Keratinocyte (primary cell): ENCODE measurements around the gene MICOS13. TPM values are rescaled to one million over a fixed set of nuclear protein-coding genes. Genes with fewer than 3 reads are reported as not detected.

Experiments
- DNase-seq: peaks from one replicate; pipeline ENCODE4 v3.0.0-alpha.2; 2011; ENCODE audit warnings: low read depth, missing footprints, low spot score
- FAIRE-seq: peaks from 2 replicates; lab custom pipeline; 2011; peaks lifted over from hg19 to GRCh38; lab: Jason Lieb, UNC
- H2AFZ ChIP-seq: 2 replicates; pipeline ENCODE4 v1.6.0; 2012; ENCODE audit warnings: low read length, control low read depth, inconsistent platforms; ENCODE audit not compliant: control insufficient read depth
- H3K27ac ChIP-seq: 2 replicates; pipeline ENCODE4 v1.5.1; 2011; ENCODE audit warnings: low read length; ENCODE audit not compliant: control insufficient read depth, insufficient read depth
- H3K27me3 ChIP-seq: 3 replicates; pipeline ENCODE4 v1.6.0; 2011; ENCODE audit warnings: low read length; ENCODE audit not compliant: control insufficient read depth, insufficient read depth; ENCODE audit errors: extremely low read depth
- H3K36me3 ChIP-seq, 2 experiments: 2 replicates in 1 of 2; 3 replicates in 1 of 2; pipeline ENCODE4 v1.5.1; 2011; ENCODE audit warnings: low read length in 2 of 2, mild to moderate bottlenecking in 1 of 2; ENCODE audit not compliant: control insufficient read depth in 2 of 2, insufficient read depth in 2 of 2; ENCODE audit errors: extremely low read depth in 1 of 2
- H3K4me1 ChIP-seq: 3 replicates; pipeline ENCODE4 v1.5.1; 2011; ENCODE audit warnings: low read length; ENCODE audit not compliant: control insufficient read depth, insufficient read depth; ENCODE audit errors: extremely low read depth
- H3K4me2 ChIP-seq: 3 replicates; pipeline ENCODE4 v1.6.0; 2011; ENCODE audit warnings: low read depth, low read length; ENCODE audit not compliant: control insufficient read depth, insufficient read depth; ENCODE audit errors: extremely low read depth
- H3K4me3 ChIP-seq, 3 experiments: fragments of 200-600 bp in 1 of 3; sonication (generic) in 1 of 3; 2 replicates in 2 of 3; 3 replicates in 1 of 3; pipeline ENCODE4 v1.5.1; 2011 to 2016; ENCODE audit warnings: low read length in 3 of 3, mild to moderate bottlenecking in 3 of 3, control low read depth in 2 of 3, inconsistent platforms in 1 of 3, low read depth in 1 of 3, mixed read lengths in 1 of 3, mixed run types in 1 of 3, moderate library complexity in 1 of 3; ENCODE audit not compliant: control insufficient read depth in 2 of 3, insufficient read depth in 2 of 3; ENCODE audit errors: extremely low read depth in 1 of 3
- H3K79me2 ChIP-seq: 2 replicates; pipeline ENCODE4 v1.6.0; 2012; ENCODE audit warnings: low read length; ENCODE audit not compliant: control insufficient read depth, insufficient read depth
- H3K9ac ChIP-seq: 3 replicates; pipeline ENCODE4 v1.6.0; 2011; ENCODE audit warnings: low read length; ENCODE audit not compliant: control insufficient read depth, insufficient read depth; ENCODE audit errors: extremely low read depth
- H3K9me1 ChIP-seq: 3 replicates; pipeline ENCODE4 v1.6.0; 2011; ENCODE audit warnings: low read length; ENCODE audit not compliant: control insufficient read depth, insufficient read depth; ENCODE audit errors: extremely low read depth
- H3K9me3 ChIP-seq: 2 replicates; pipeline ENCODE4 v1.5.1; 2012; ENCODE audit warnings: low read depth, low read length; ENCODE audit not compliant: control insufficient read depth
- H4K20me1 ChIP-seq: 3 replicates; pipeline ENCODE4 v1.6.0; 2011; ENCODE audit warnings: low read length; ENCODE audit not compliant: control insufficient read depth, insufficient read depth; ENCODE audit errors: extremely low read depth
- EZH2 ChIP-seq: IDR thresholded peaks from one replicate; pipeline ENCODE4 v1.6.1; 2012; ENCODE audit warnings: inconsistent platforms, mild to moderate bottlenecking, low read length, moderate library complexity
- dilution Hi-C: fragments of 300-500 bp; cut with MboI; formaldehyde crosslinking; loops from one replicate; pipeline ENCODE4 v1.7.0; 2020; ENCODE audit warnings: low sequenced_read_pairs; ENCODE audit not compliant: extremely low pct_ligation_motif_present
- polyA plus RNA-seq, 5 experiments: library from polyadenylated mRNA; depleted of rRNA in 3 of 5; stranded (reverse) in 3 of 5; stranded (forward) in 1 of 5; unstranded in 1 of 5; fragments of >200 nt; gene quantifications; 1 replicate in 1 of 5; 2 replicates in 3 of 5; 3 replicates in 1 of 5; pipeline versions ENCODE4 v1.2.1 to v1.2.3, GENCODE V29; 2011 to 2012; ENCODE audit warnings: missing spikeins in 2 of 5, low read depth in 1 of 5, low replicate concordance in 1 of 5
- TF ChIP-seq, protein P1 (sequence below), 3 experiments: IDR thresholded peaks in 1 of 3; conservative IDR thresholded peaks in 1 of 3; optimal IDR thresholded peaks in 1 of 3; 2 replicates in 2 of 3; 3 replicates in 1 of 3; pipeline versions ENCODE3 to v1.5.1; 2011; ENCODE audit warnings: low read length in 3 of 3, mild to moderate bottlenecking in 3 of 3, moderate library complexity in 2 of 3, control low read depth in 1 of 3, inconsistent platforms in 1 of 3; ENCODE audit not compliant: insufficient read depth in 2 of 3; ENCODE audit errors: extremely low read depth in 1 of 3

The MICOS13 gene
- polyA plus RNA-seq, 1 donor (not counting 4 experiments of a cell fraction or from before 2014, with no cell fraction given): 35.2 TPM

DNA sequence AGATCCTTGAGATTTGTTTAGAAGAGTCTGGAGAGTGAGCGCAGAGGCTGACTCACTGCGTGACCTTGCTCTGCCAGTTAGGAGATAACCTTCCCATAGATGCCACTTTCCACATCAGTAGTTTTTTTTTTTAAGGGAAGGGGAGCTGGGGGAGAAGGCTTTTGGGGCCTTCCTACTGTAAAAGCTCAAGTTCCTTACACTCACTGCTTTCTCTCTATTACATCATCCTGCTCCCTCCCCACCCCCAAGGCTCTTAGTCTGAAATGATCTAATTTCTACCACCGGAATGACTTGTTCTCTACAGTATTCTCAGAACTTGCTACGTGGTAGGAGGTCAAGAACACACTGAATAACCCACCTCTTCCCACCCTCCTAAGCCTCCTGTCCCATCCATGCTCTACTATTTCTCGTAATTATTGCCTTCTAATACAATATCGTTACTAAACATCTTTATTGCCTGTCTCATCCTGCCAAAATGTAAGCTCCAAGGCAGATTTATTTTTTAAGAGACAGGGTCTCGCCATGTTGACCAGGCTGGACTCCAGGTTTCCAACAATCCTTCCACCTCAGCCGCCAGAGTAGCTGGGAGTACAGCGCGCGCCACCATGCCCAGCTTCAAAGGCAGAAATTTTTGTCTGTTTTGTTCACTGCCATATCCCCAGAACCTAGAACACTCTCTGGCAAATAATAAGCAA is 38.4 kb upstream of the MICOS13 start:
- Histone ChIP-seq H2AFZ (no peak overlapping the region), H3K4me1 (peaks cover 19% of the 10 kb centered on the region), H3K9ac (peak overlapping the region; percentile 99), H3K79me2 (peaks cover 51% of the 10 kb centered on the region), H4K20me1 (peaks cover 13% of the 10 kb centered on the region), H3K27me3 (no peaks in the 10 kb centered on the region), H3K36me3 (peaks cover 9 to 24% of the 10 kb centered on the region in 2 experiments), H3K9me3 (no peaks in the 10 kb centered on the region), H3K9me1 (no peaks in the 10 kb centered on the region), H3K4me3 (peak overlapping the region; percentile 91 to 99 (median 93)), H3K27ac (peak overlapping the region; percentile 96), H3K4me2 (peak overlapping the region; percentile 92)
- TF ChIP-seq, protein P1, sequence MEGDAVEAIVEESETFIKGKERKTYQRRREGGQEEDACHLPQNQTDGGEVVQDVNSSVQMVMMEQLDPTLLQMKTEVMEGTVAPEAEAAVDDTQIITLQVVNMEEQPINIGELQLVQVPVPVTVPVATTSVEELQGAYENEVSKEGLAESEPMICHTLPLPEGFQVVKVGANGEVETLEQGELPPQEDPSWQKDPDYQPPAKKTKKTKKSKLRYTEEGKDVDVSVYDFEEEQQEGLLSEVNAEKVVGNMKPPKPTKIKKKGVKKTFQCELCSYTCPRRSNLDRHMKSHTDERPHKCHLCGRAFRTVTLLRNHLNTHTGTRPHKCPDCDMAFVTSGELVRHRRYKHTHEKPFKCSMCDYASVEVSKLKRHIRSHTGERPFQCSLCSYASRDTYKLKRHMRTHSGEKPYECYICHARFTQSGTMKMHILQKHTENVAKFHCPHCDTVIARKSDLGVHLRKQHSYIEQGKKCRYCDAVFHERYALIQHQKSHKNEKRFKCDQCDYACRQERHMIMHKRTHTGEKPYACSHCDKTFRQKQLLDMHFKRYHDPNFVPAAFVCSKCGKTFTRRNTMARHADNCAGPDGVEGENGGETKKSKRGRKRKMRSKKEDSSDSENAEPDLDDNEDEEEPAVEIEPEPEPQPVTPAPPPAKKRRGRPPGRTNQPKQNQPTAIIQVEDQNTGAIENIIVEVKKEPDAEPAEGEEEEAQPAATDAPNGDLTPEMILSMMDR (optimal IDR thresholded peaks at IDR 0.05 in 1 of 3, IDR thresholded peaks at IDR 0.05 in 1 of 3, conservative IDR thresholded peaks at IDR 0.05 in 1 of 3; ENCODE audit: extremely low read depth in 1 of 3, insufficient read depth in 2 of 3, low read length in 3 of 3): no peak
- TF ChIP-seq EZH2: no peak
- DNase-seq (peak; percentile 50), FAIRE-seq (no peak)
- dilution Hi-C loops: no loop called here

DNA sequence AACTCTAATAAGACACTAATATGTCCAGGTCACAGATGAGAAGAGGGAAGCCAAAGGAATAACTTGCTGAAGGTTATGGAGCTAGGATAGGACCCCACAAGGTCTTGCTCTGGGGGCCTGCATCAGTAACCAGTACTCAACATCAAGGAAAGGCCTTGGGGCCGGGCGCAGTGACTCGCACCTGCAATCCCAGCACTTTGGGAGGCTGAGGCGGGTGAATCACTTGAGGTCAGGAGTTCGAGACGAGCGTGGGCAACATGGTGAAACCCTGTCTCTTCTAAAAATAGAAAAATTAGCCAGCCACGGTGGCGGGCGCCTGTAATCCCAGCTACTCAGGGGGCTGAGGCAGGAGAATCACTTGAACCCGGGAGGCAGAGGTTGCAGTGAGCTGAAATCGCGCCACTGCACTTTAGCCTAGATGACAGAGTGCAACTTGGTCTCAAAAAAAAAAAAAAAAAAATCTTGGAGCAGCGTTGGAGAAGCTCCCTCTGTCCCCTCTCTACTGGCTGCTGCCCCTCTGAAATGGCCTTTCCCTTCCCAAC is 37.8 kb upstream of the MICOS13 start:
- FAIRE-seq (no peak), DNase-seq (no peak)

More for the DNA sequence above, 37.8 kb upstream of the MICOS13 start:
- peaks cover 51% of the 10 kb centered on the region for H3K79me2 ChIP-seq
- H3K9me1 ChIP-seq: no peaks in the 10 kb centered on the region
- no peaks in the 10 kb centered on the region for H3K9me3 ChIP-seq
- H4K20me1 ChIP-seq: peaks cover 13% of the 10 kb centered on the region
- no peak overlapping the region for H2AFZ ChIP-seq
- no peak for TF ChIP-seq EZH2
- TF ChIP-seq, protein P1 (optimal IDR thresholded peaks at IDR 0.05 in 1 of 3, IDR thresholded peaks at IDR 0.05 in 1 of 3, conservative IDR thresholded peaks at IDR 0.05 in 1 of 3; ENCODE audit: extremely low read depth in 1 of 3, insufficient read depth in 2 of 3, low read length in 3 of 3): no peak
- peak overlapping the region; percentile 92 for H3K4me2 ChIP-seq
- H3K27me3 ChIP-seq: no peaks in the 10 kb centered on the region
- H3K27ac ChIP-seq: peak overlapping the region; percentile 96
- peaks cover 19% of the 10 kb centered on the region for H3K4me1 ChIP-seq
- H3K9ac ChIP-seq: peak overlapping the region; percentile 99
- dilution Hi-C loops: no loop called here
- peak overlapping the region; percentile 91 to 99 (median 93) for H3K4me3 ChIP-seq
- peaks cover 14 to 30% of the 10 kb centered on the region in 2 experiments for H3K36me3 ChIP-seq
